ENCODE results near the gene PTGES3L.
A peak's percentile ranks its signal among the peaks of the same experiment; 100 is the strongest.
"Not testable (repeated sequence)": the region's sequence is repeated elsewhere in the genome, so short reads cannot be mapped to it uniquely, and the experiment has no call there.

Gene PTGES3L

DNA sequence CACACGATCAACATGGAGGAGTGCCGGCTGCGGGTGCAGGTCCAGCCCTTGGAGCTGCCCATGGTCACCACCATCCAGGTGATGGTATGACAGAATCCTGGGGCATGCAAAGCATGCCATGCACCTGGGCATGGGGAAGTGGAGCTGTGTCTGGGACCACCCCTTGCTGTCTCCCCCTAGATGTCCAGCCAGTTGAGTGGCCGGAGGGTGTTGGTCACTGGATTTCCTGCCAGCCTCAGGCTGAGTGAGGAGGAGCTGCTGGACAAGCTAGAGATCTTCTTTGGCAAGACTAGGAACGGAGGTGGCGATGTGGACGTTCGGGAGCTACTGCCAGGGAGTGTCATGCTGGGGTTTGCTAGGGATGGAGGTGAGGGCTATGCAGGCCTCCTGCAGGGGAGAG, 33.4 kb upstream of the PTGES3L start:
- Histone ChIP-seq H3K27ac (ENCODE audit: low read depth, low read length) (no peak overlapping the region), H3K9me3 (ENCODE audit: control insufficient read depth, insufficient read depth, low read depth, low read length) (no peaks in the 10 kb centered on the region)

DNA sequence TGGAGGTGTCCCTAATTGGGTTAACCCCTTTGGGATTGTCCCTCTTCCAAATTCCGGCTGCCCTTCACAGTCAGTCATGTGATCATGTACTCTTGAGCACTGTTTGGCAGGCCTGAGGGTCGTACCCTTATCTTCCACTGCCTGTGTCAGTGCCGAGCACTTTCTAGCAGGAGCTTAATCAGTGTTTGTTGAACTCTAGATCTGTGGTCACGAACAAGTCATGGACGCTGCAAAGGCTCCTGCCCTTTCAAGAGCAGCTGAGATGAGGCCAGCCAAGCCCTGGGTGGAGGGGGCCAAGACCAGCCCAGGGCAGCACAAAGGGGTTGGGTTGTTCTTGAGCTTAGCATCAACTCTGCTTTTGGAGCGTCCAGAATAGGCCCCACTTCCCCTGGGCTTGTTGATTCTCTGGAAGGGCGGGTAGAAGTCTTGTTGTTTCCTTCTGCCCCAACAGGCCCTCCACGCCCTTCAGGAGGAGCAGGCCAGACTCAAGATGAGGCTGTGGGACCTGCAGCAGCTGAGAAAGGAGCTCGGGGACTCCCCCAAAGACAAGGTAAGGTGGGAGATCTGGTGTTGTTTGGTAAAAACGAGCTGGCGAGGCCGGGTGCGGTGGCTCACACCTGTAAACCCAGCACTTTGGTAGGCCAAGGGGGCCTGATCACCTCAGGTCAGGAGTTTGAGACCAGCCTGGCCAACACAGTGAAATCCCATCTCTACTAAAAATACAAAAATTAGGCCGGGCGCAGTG, 32.0 kb upstream of the PTGES3L start:
- Histone ChIP-seq H3K36me3 (ENCODE audit: control insufficient read depth, insufficient read depth, low read length) (peaks cover 26% of the 10 kb centered on the region), H3K9me3 (ENCODE audit: control insufficient read depth, insufficient read depth, low read depth, low read length) (no peaks in the 10 kb centered on the region), H3K27ac (ENCODE audit: low read depth, low read length) (no peak overlapping the region), H3K4me3 (ENCODE audit: low read depth, low read length) (no peak overlapping the region), H3K4me1 (ENCODE audit: control insufficient read depth, insufficient read depth, low read length) (peaks cover 25% of the 10 kb centered on the region), H3K9ac (ENCODE audit: low read length) (no peak overlapping the region), H3K27me3 (ENCODE audit: control insufficient read depth, insufficient read depth, low read length) (no peaks in the 10 kb centered on the region)

More for the DNA sequence above, 33.4 kb upstream of the PTGES3L start:
- H3K9ac ChIP-seq (ENCODE audit: low read length), result no peak overlapping the region
- peaks cover 23% of the 10 kb centered on the region for H3K4me1 ChIP-seq (ENCODE audit: control insufficient read depth, insufficient read depth, low read length)
- no peaks in the 10 kb centered on the region for H3K27me3 ChIP-seq (ENCODE audit: control insufficient read depth, insufficient read depth, low read length)
- no peak overlapping the region for H3K4me3 ChIP-seq (ENCODE audit: low read depth, low read length)
- H3K36me3 ChIP-seq (ENCODE audit: control insufficient read depth, insufficient read depth, low read length), result peaks cover 35% of the 10 kb centered on the region

DNA sequence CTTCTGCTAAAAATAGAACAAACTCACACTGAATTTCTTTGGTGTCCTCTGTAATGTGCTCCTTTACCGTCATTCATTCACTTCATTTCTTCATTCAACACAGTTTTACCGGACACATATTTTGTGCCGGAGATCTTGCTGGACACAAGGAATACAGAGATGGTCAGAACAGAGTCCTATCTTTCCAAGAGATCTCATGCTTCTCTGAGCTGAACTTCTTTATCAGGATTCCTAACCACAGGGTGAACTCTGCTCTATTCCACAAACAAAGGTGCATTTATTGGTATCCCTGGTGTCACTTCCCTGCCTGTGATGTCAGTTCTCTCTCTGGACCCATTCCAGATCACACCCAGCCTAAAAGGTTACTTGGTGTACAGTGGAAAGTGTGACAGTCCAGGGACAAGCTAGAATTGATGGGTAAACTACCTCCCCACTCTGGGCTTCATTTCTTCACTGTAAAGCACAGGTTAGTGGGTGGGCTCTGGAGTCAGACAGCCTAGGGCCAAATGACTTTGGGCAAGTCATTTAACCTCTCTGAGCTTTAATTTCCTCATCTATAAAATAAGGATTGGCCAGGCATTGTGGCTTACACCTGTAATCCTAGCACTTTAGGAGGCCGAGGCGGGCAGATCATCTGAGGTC, 30.9 kb upstream of the PTGES3L start:
- Histone ChIP-seq H3K9ac (ENCODE audit: low read length) (no peak overlapping the region), H3K27ac (ENCODE audit: low read depth, low read length) (no peak overlapping the region), H3K4me3 (ENCODE audit: low read depth, low read length) (no peak overlapping the region), H3K36me3 (ENCODE audit: control insufficient read depth, insufficient read depth, low read length) (peaks cover 16% of the 10 kb centered on the region), H3K27me3 (ENCODE audit: control insufficient read depth, insufficient read depth, low read length) (no peaks in the 10 kb centered on the region), H3K9me3 (ENCODE audit: control insufficient read depth, insufficient read depth, low read depth, low read length) (no peaks in the 10 kb centered on the region), H3K4me1 (ENCODE audit: control insufficient read depth, insufficient read depth, low read length) (peaks cover 25% of the 10 kb centered on the region)

DNA sequence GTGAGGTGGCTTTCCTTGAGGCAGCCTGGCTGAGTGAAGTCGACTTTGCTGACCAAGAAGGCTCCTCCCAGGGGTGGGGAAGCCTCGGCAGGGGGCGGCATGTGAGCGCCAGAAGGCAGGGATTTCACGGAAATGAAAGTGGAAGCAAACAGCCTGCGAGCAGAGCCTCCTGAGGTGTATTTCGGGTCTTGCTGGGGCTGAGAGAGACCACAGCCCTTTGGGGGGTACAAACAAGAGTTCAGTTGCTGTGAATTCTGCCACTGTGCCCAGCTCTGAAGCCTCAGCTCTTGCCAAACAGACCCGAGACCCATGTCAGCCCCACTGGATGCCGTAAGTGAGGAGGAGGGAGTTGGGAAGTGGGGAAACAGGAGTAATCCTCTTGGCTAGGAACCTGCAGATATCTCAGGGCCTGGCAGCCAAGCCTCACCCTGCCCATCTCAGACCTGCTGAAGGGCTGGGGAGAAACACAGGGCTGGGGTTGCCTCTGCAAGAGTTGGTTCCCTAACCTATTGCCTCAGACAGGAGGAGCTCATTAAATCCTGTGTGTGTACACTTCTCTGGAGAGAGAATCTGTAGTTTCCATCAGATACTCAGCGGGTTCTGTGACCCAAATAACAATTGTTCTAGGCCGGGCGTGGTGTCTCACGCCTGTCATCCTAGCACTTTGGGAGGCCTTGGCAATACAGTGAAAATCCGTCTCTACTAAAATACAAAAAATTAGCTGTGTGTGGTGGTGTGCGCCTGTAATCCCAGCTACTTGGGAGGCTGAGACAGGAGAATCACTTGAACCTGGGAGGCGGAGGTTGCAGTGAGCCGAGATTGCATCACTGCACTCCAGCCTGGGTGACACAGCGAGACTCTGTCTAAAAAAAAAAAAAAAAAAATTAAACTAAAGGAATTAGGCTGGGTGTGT, 27.0 kb upstream of the PTGES3L start, which contains the start of gene IFI35:
Gene IFI35, plus strand, starts transcription at position 146 of the 913 bp plus-strand sequence. Its CDS starts 164 bp downstream, at position 310.
- H3K9ac ChIP-seq (ENCODE audit: low read length), result peak within 1 kb of the TSS; percentile 83
- H3K4me3 ChIP-seq (ENCODE audit: low read depth, low read length), result peak within 1 kb of the TSS; percentile 62
- no peaks in the 10 kb centered on the region for H3K27me3 ChIP-seq (ENCODE audit: control insufficient read depth, insufficient read depth, low read length)
- peaks cover 8% of the 10 kb centered on the region for H3K4me1 ChIP-seq (ENCODE audit: control insufficient read depth, insufficient read depth, low read length)
- no peaks in the 10 kb centered on the region for H3K9me3 ChIP-seq (ENCODE audit: control insufficient read depth, insufficient read depth, low read depth, low read length)
- H3K27ac ChIP-seq (ENCODE audit: low read depth, low read length), result 0 out of 2 replicates have a peak within 1 kb of the TSS, but pooled peaks have one; percentile 10
- peaks cover 25% of the 10 kb centered on the region for H3K36me3 ChIP-seq (ENCODE audit: control insufficient read depth, insufficient read depth, low read length)

DNA sequence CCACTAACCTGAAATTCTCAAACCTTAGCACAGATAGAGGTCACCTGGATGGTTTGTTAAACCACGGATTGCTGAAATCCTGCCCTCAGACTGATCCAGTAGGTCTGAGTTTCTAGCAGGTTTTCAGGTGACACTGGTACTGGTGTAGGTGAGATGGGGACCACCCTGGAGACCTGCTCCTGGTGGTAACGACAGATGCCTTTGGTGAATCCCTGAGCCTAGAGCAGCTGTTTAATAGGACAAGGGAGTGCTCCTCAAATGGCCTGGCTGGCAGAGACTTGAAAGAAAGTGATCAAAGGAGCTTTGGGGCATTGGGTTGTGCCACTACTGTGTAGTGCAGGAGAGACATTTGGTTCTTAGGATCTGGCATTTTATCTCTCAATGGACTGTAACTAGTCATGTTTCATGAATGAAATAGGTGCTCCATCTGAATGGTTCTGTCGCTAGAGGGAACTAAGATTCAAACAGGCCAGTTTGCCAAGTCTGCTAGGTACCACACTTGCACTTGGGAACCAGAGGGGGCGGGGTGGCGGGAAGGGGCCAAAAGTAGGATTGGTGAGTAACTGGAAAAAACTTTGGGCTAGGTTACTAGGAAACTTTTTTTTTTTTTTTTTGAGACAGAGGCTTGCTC, 23.8 kb upstream of the PTGES3L start:
- Histone ChIP-seq H3K27ac (ENCODE audit: low read depth, low read length) (no peak overlapping the region), H3K27me3 (ENCODE audit: control insufficient read depth, insufficient read depth, low read length) (no peaks in the 10 kb centered on the region), H3K4me3 (ENCODE audit: low read depth, low read length) (no peak overlapping the region), H3K4me1 (ENCODE audit: control insufficient read depth, insufficient read depth, low read length) (peaks cover 12% of the 10 kb centered on the region), H3K9me3 (ENCODE audit: control insufficient read depth, insufficient read depth, low read depth, low read length) (no peaks in the 10 kb centered on the region), H3K36me3 (ENCODE audit: control insufficient read depth, insufficient read depth, low read length) (peaks cover 55% of the 10 kb centered on the region), H3K9ac (ENCODE audit: low read length) (no peak overlapping the region)

DNA sequence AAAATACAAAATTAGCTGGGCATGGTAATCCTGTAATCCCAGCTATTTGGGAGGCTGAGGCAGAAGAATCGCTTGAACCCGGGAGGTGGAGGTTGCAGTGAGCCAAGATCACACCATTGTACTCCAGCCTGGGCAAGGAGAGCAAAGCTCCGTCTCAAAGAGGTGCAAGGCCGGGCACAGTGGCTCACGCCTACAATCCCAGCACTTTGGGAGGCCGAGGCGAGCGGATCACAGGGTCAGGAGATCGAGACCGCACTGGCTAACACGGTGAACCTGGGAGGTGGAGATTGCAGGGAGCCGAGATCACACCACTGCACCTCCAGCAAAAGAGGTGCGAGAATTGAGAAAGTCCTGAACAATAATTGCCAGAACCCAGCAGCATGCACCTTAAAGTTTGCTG, 21.0 kb upstream of the PTGES3L start:
- not testable (repeated sequence) for H3K9ac ChIP-seq (ENCODE audit: low read length); H3K27ac ChIP-seq (ENCODE audit: low read depth, low read length); H3K9me3 ChIP-seq (ENCODE audit: control insufficient read depth, insufficient read depth, low read depth, low read length); H3K4me1 ChIP-seq (ENCODE audit: control insufficient read depth, insufficient read depth, low read length); H3K27me3 ChIP-seq (ENCODE audit: control insufficient read depth, insufficient read depth, low read length); H3K4me3 ChIP-seq (ENCODE audit: low read depth, low read length)
- peaks cover 58% of the 10 kb centered on the region for H3K36me3 ChIP-seq (ENCODE audit: control insufficient read depth, insufficient read depth, low read length)

DNA sequence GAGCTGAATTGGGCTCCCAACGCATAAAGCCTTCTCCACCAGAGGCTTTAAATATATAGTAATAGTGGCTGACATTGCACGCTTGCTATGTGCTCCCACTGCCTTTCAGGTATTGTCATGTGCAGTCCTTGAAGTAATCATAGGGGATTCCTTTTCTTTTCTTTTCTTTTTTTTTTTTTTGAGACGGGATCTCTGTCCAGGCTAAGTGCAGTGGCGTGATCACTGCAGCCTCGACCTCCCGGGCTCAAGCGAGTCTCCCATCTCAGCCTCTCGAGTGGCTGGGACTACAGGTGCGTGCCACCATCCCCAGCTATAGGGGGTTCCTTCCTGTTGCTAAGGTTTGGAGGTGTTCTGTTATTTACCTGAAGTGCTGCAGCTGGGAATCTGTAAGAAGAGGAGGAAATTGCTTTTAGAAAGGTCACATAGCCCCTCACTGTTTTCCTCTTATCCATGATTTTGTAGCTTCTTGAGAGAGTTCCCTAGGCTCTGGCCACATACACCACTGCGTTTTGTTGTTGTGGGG, 19.2 kb upstream of the PTGES3L start:
- peaks cover 4% of the 10 kb centered on the region; the same call in 1 of the 2 replicates for H3K4me1 ChIP-seq (ENCODE audit: control insufficient read depth, insufficient read depth, low read length)
- H3K9me3 ChIP-seq (ENCODE audit: control insufficient read depth, insufficient read depth, low read depth, low read length), result no peaks in the 10 kb centered on the region
- H3K4me3 ChIP-seq (ENCODE audit: low read depth, low read length), result peak overlapping the region; percentile 96
- H3K27me3 ChIP-seq (ENCODE audit: control insufficient read depth, insufficient read depth, low read length), result no peaks in the 10 kb centered on the region
- H3K27ac ChIP-seq (ENCODE audit: low read depth, low read length), result peak overlapping the region; percentile 93
- peaks cover 53% of the 10 kb centered on the region for H3K36me3 ChIP-seq (ENCODE audit: control insufficient read depth, insufficient read depth, low read length)
- H3K9ac ChIP-seq (ENCODE audit: low read length), result peak overlapping the region; percentile 97

DNA sequence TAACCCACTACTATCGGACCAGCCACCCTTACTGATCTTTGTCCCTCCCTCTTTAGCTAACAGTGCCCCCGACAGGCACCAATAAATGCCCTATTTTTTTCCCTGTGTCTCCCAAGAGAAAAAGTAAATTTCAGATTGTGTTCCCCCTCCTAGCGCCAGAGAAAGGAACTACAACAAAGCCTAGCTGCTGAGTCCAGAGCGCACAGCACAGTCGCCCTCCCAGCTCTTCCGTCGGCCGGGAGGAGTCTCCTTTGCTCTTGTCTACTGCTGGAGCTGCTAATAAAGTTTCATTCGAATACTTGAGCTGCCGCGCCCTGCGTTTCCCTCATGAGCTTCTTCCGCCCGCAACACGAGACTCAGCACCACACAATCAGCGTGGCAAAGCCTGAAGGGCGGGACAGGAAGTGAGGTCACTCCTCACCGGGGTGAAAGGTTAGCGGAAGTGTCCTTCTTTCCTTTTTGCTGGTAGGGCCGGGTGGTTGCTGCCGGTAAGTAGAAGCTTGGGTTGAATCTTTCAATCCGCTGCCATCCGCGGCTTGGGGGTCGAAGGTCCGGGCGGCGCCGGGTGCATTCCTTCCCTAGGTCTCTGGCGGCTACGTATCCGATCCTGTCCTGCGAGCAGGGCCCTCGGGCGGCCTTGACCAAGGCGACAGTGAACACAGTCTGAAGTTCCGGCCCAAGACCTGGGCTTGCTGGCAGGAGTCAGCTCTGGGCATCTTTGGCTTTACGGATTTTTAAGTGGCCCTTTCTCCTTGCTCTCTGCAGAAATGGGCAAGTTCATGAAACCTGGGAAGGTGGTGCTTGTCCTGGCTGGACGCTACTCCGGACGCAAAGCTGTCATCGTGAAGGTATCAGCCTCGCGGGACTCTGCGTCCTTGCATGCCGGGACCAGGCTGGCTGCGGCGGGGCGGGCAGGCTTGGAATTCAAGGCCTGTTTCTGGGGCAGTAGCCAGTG, 18.4 kb upstream of the PTGES3L start, which contains the start of gene RPL27:
Gene RPL27, plus strand, starts transcription at position 436 of the 955 bp plus-strand sequence. Its CDS starts 332 bp downstream, at position 768.
- Histone ChIP-seq H3K9ac (ENCODE audit: low read length) (peak within 1 kb of the TSS; percentile 97), H3K4me1 (ENCODE audit: control insufficient read depth, insufficient read depth, low read length) (peaks cover 4% of the 10 kb centered on the region; the same call in 1 of the 2 replicates), H3K36me3 (ENCODE audit: control insufficient read depth, insufficient read depth, low read length) (peaks cover 48% of the 10 kb centered on the region), H3K4me3 (ENCODE audit: low read depth, low read length) (peak within 1 kb of the TSS; percentile 96), H3K9me3 (ENCODE audit: control insufficient read depth, insufficient read depth, low read depth, low read length) (no peaks in the 10 kb centered on the region), H3K27me3 (ENCODE audit: control insufficient read depth, insufficient read depth, low read length) (no peaks in the 10 kb centered on the region), H3K27ac (ENCODE audit: low read depth, low read length) (peak within 1 kb of the TSS; percentile 93)

DNA sequence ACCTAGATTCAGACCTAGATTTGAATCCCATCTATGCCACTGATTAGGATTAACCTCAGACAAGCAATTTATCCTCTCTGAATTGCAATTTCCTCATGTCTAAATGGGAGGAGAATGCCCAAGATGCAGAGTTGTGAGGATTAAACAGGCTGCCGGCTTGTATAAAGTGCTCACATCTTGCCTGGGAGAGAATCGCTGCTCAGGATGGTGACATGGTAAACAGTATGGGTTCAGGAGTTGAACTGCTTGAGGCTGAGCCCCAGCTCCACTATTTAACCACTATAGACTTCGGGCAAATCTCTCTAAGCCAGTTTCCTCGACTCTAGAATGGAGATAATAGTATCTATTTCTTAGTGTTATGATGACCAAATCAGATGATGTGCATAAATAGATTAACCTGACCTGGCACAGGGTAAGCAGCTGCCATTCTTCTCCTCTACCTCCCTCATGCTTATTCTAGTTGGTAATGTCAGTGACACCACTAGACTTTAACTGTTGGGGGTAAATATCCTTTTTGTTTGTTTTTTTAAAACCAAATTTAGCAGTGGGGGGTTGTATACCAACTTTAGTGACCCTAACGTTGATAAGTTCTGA, 17.6 kb upstream of the PTGES3L start:
- H3K36me3 ChIP-seq (ENCODE audit: control insufficient read depth, insufficient read depth, low read length), result peaks cover 48% of the 10 kb centered on the region
- no peaks in the 10 kb centered on the region for H3K9me3 ChIP-seq (ENCODE audit: control insufficient read depth, insufficient read depth, low read depth, low read length)
- no peaks in the 10 kb centered on the region for H3K27me3 ChIP-seq (ENCODE audit: control insufficient read depth, insufficient read depth, low read length)
- H3K4me1 ChIP-seq (ENCODE audit: control insufficient read depth, insufficient read depth, low read length), result peaks cover 4% of the 10 kb centered on the region; the same call in 1 of the 2 replicates
- H3K4me3 ChIP-seq (ENCODE audit: low read depth, low read length), result peak overlapping the region; percentile 50
- H3K9ac ChIP-seq (ENCODE audit: low read length), result peak overlapping the region; percentile 13
- H3K27ac ChIP-seq (ENCODE audit: low read depth, low read length), result no peak overlapping the region
